ENCODE data around the gene ABLIM1. TPM values are rescaled to one million over a fixed set of nuclear protein-coding genes. Genes with fewer than 3 reads are reported as not detected.

Gene ABLIM1
- total and polyA plus RNA-seq, 8 donors: 28.1 to 276 (median 92.9) TPM

DNA sequence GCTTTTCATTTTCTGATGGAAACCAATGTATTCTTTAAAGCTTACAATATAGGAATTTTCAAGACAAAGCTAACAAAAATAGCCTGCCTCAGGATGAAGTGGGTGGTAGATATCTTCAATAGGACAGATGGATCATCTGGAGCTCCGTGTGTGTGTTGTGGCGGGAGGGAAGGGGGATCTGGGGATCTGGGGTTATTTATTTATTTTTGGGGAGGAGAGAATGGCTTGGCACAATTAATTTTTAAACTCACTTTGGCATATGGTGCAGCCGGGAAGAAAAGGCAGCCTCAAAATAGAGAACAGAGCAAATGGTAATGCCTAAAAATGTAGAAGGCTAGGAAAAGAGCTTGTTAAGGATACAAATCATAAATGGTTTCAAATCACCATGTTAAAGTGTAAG lies 11.6 kb upstream of the ABLIM1 start:
- no peaks in the 10 kb centered on the region for H3K9me3 ChIP-seq
- H3K27ac ChIP-seq: no peak overlapping the region
- intact Hi-C loops (cut with DNase I; ENCODE audit: low total_unique reads): no loop called here
- H3K4me3 ChIP-seq: no peak overlapping the region
- TF ChIP-seq POLR2AphosphoS5 (IDR thresholded peaks at IDR 0.05): no peak
- TF ChIP-seq POLR2A (IDR thresholded peaks at IDR 0.05): no peak
- TF ChIP-seq, protein P1, sequence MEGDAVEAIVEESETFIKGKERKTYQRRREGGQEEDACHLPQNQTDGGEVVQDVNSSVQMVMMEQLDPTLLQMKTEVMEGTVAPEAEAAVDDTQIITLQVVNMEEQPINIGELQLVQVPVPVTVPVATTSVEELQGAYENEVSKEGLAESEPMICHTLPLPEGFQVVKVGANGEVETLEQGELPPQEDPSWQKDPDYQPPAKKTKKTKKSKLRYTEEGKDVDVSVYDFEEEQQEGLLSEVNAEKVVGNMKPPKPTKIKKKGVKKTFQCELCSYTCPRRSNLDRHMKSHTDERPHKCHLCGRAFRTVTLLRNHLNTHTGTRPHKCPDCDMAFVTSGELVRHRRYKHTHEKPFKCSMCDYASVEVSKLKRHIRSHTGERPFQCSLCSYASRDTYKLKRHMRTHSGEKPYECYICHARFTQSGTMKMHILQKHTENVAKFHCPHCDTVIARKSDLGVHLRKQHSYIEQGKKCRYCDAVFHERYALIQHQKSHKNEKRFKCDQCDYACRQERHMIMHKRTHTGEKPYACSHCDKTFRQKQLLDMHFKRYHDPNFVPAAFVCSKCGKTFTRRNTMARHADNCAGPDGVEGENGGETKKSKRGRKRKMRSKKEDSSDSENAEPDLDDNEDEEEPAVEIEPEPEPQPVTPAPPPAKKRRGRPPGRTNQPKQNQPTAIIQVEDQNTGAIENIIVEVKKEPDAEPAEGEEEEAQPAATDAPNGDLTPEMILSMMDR (IDR thresholded peaks at IDR 0.05): no peak
- TF ChIP-seq EP300 (IDR thresholded peaks at IDR 0.05): no peak
- DNase-seq: no peak
- H3K4me1 ChIP-seq: peaks cover 0 to 4% (median 0%) of the 10 kb centered on the region in 4 donors
- H3K27me3 ChIP-seq: no peaks in the 10 kb centered on the region
- H3K36me3 ChIP-seq: no peaks in the 10 kb centered on the region
- 74 to 87% (median 81%) methylated on average over 3 of the region's 3 CpGs for WGBS, 5 donors

DNA sequence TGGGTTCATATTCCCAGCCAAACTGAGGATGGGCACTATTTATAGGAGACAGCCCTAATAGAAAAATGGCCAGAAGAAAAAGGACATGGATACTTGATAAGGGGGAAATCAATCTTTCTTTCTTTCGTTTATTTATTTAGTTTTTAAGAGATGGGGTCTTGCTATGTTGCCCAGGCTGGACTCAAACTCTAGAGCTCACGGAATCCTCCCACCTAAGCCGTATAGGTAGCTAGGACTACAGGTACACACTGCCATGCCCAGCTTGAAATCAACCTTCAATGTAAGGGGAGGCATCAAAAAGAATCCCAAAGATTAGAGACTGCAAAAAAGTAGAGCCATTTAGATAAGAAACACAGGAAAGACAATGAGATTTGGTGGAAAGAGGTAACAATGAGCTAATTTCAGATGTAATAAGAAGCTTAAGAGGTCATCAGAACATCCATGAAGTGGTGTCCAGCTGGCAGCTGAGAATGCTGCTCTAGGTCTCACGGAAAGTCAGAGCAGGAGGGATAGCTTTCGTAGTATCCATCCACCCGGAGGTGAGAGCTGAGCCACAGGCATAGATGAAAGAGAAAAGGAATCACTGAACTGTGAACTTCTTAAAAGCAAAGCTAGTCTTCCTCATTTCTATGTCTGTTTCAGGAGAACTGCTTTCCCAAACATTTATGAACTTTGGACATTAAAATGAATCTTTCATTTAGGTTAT lies 10.5 kb upstream of the ABLIM1 start:
- Histone ChIP-seq H3K4me3 (no peak overlapping the region), H3K9me3 (no peaks in the 10 kb centered on the region), H3K27me3 (no peaks in the 10 kb centered on the region), H3K4me1 (peaks cover 0 to 13% (median 0%) of the 10 kb centered on the region in 4 donors), H3K36me3 (no peaks in the 10 kb centered on the region), H3K27ac (no peak overlapping the region)
- 87 to 96% (median 91%) methylated on average over 6 of the region's 6 CpGs for WGBS, 5 donors
- TF ChIP-seq POLR2AphosphoS5 (IDR thresholded peaks at IDR 0.05) (no peak), EP300 (IDR thresholded peaks at IDR 0.05) (no peak), POLR2A (IDR thresholded peaks at IDR 0.05) (no peak)
- TF ChIP-seq, protein P1 (IDR thresholded peaks at IDR 0.05): no peak
- no peak for DNase-seq
- intact Hi-C loops (cut with DNase I; ENCODE audit: low total_unique reads): no loop called here

DNA sequence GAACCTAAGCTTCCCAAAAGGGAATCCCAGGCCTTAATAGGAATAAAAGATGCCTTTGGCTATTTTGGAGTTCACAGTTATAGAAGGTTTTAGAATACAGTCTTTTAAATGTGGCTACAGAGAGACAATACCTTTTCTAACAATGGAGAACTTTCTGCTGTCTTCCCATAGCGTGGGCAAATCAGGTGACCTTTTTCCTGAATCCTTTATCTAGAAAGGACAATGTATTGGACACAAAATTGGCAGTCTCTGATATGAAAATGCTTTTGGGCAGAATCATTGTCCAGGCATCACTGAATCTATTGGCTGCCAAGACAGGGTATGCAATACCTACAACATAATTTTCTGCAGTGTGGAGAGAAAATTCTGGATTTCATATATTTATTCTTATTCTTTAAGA lies 7.8 kb upstream of the ABLIM1 start:
- no peak overlapping the region for H3K27ac ChIP-seq
- no peaks in the 10 kb centered on the region for H3K9me3 ChIP-seq
- TF ChIP-seq, protein P1 (IDR thresholded peaks at IDR 0.05): no peak
- TF ChIP-seq EP300 (IDR thresholded peaks at IDR 0.05): no peak
- TF ChIP-seq POLR2A (IDR thresholded peaks at IDR 0.05): no peak
- TF ChIP-seq POLR2AphosphoS5 (IDR thresholded peaks at IDR 0.05): no peak
- H3K27me3 ChIP-seq: no peaks in the 10 kb centered on the region
- H3K4me3 ChIP-seq: no peak overlapping the region
- DNase-seq: no peak
- peaks cover 0 to 18% (median 0%) of the 10 kb centered on the region in 4 donors for H3K4me1 ChIP-seq
- H3K36me3 ChIP-seq: no peaks in the 10 kb centered on the region
- intact Hi-C loops (cut with DNase I; ENCODE audit: low total_unique reads): no loop called here
- WGBS, 5 donors: 65 to 90% (median 74%) methylated on average over 1 of the region's 1 CpG

GRCh38 chr10:114665406-114665805 lies 7.3 kb upstream of the ABLIM1 start:
- H3K36me3 ChIP-seq: no peaks in the 10 kb centered on the region
- intact Hi-C loops (cut with DNase I; ENCODE audit: low total_unique reads): no loop called here
- H3K27me3 ChIP-seq: no peaks in the 10 kb centered on the region
- H3K9me3 ChIP-seq: no peaks in the 10 kb centered on the region
- TF ChIP-seq EP300 (IDR thresholded peaks at IDR 0.05) (no peak), POLR2A (IDR thresholded peaks at IDR 0.05) (no peak), POLR2AphosphoS5 (IDR thresholded peaks at IDR 0.05) (no peak)
- TF ChIP-seq, protein P1 (IDR thresholded peaks at IDR 0.05): no peak
- H3K4me3 ChIP-seq: no peak overlapping the region
- WGBS, 5 donors: 40 to 64% (median 55%) methylated on average over 2 of the region's 2 CpGs
- no peak overlapping the region for H3K27ac ChIP-seq
- peaks cover 0 to 18% (median 0%) of the 10 kb centered on the region in 4 donors for H3K4me1 ChIP-seq
- DNase-seq: peak in 1 of 2 donors; percentile 36
